C4-2B (cell line): ENCODE results near the gene ZNF560.

ENCODE experiments used
- ZFX ChIP-seq: fragments of 450-650 bp; IDR thresholded peaks from 2 replicates; pipeline ENCODE4 v1.6.1; 2017
- TF ChIP-seq, protein P1 (sequence below): fragments of 450-650 bp; conservative IDR thresholded peaks from 2 replicates; pipeline ENCODE4 v1.5.1; 2017; ENCODE audit warnings: mild to moderate bottlenecking

DNA sequence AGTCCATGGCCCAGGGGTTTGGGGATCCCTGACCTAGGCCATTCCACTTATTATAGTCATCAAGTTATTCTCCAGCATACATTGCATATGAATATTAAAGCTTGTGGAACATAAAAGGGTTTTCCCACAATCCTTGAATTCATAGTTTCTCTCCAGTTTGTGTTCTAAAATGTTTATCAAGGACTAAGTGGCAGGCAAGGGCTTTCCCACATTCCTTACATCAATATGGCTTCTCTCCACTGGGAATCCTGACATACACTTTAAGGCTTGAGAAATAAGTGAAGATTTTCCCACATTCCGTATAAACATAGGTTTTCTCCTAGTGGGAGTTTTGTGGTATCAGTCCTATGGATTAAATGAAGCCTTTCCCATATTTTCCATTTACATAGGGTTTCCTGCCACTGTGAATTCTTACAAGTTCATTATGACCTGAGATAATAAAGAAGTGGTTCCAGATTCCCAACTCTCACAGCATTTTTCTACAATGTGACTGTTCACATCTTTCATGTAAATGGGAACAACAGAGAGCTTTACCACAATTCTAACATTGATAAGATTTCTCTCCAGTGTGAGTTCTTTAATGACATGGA is 25.6 kb upstream of the ZNF560 start:
- TF ChIP-seq, protein P1, sequence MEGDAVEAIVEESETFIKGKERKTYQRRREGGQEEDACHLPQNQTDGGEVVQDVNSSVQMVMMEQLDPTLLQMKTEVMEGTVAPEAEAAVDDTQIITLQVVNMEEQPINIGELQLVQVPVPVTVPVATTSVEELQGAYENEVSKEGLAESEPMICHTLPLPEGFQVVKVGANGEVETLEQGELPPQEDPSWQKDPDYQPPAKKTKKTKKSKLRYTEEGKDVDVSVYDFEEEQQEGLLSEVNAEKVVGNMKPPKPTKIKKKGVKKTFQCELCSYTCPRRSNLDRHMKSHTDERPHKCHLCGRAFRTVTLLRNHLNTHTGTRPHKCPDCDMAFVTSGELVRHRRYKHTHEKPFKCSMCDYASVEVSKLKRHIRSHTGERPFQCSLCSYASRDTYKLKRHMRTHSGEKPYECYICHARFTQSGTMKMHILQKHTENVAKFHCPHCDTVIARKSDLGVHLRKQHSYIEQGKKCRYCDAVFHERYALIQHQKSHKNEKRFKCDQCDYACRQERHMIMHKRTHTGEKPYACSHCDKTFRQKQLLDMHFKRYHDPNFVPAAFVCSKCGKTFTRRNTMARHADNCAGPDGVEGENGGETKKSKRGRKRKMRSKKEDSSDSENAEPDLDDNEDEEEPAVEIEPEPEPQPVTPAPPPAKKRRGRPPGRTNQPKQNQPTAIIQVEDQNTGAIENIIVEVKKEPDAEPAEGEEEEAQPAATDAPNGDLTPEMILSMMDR: no peak
- TF ChIP-seq ZFX: no peak
